Activated naive CD4-positive, alpha-beta T cell treated with anti-CD3 and anti-CD28 coated beads, Interleukin-2, amount 10 ng/mL, durations not matched to agents 7 days and 5 days (primary cell): ENCODE measurements around the gene NDUFV3.

Source experiments
- CTCF ChIA-PET: fragments of 350-600 bp; sonication (Branson Sonifier 250); formaldehyde crosslinking; loops from one replicate; lab custom pipeline; 2021; ENCODE audit warnings: antibody characterized with exemption; lab: Charles Lee
- DNase-seq: peaks from one replicate; pipeline ENCODE4 v3.0.0-alpha.2; 2020
- H3K27ac Mint-ChIP-seq: one replicate; pipeline ENCODE4 v1.8.0; 2021; ENCODE audit warnings: mild to moderate bottlenecking, moderate library complexity, mixed read lengths
- H3K27me3 Mint-ChIP-seq: one replicate; pipeline ENCODE4 v1.8.0; 2021; ENCODE audit warnings: mild to moderate bottlenecking, mixed read lengths
- H3K36me3 Mint-ChIP-seq: one replicate; pipeline ENCODE4 v1.8.0; 2021; ENCODE audit warnings: mixed read lengths
- H3K4me1 Mint-ChIP-seq: one replicate; pipeline ENCODE4 v1.8.0; 2021; ENCODE audit warnings: mixed read lengths
- H3K4me3 Mint-ChIP-seq: one replicate; pipeline ENCODE4 v1.8.0; 2021; ENCODE audit warnings: mild to moderate bottlenecking, moderate library complexity, mixed read lengths
- H3K9me3 Mint-ChIP-seq: one replicate; pipeline ENCODE4 v1.8.0; 2021; ENCODE audit warnings: mixed read lengths

Gene NDUFV3

GRCh38 chr21:42851812-42852665 is 41.1 kb upstream of the NDUFV3 start:
- no peak overlapping the region for H3K4me3 Mint-ChIP-seq
- peak overlapping the region; percentile 55 for H3K27ac Mint-ChIP-seq
- no peaks in the 10 kb centered on the region for H3K27me3 Mint-ChIP-seq
- no peaks in the 10 kb centered on the region for H3K4me1 Mint-ChIP-seq
- CTCF ChIA-PET: no interaction called here
- peaks cover 41% of the 10 kb centered on the region for H3K36me3 Mint-ChIP-seq
- no peak for DNase-seq
- no peaks in the 10 kb centered on the region for H3K9me3 Mint-ChIP-seq

DNA sequence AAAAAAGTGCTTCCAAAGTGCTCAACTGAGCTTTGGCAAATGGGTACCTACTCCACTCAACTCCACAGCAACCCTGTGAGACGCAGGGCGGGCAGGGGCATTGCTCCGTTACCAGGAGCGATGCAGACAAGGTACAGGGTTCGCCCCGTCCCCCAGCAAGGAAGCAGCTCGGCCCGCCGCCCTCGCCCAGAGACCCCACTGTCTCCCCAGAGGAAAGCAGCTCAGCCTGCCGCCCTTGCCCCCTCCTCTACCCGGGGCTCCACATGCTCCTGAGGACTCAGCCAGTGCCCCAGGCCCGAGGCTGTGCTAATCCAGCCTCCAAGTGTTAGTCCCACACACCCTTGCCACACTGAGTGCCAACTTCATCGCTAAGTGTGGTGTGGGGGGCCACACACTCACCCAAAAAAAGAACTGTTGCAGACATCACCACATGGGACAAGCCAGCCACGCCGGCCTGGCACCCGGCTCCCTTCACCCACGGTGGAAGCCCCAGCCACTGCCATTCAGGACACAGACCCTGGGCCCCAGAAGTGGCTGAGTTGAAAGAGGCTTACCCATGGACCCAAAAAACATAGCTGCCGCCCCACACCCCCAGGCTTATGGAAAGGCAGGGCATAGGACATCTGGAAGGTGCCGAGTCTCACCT is 40.1 kb upstream of the NDUFV3 start:
- CTCF ChIA-PET: no interaction called here

GRCh38 chr21:42853621-42854020 is 39.5 kb upstream of the NDUFV3 start:
- no peak for DNase-seq
- Mint-ChIP-seq H3K9me3 (no peaks in the 10 kb centered on the region), H3K4me1 (no peaks in the 10 kb centered on the region), H3K27me3 (no peaks in the 10 kb centered on the region), H3K36me3 (peaks cover 43% of the 10 kb centered on the region), H3K27ac (no peak overlapping the region), H3K4me3 (no peak overlapping the region)
- CTCF ChIA-PET: no interaction called here

More for the DNA sequence above, 40.1 kb upstream of the NDUFV3 start:
- no peaks in the 10 kb centered on the region for H3K27me3 Mint-ChIP-seq
- peaks cover 44% of the 10 kb centered on the region for H3K36me3 Mint-ChIP-seq
- no peak overlapping the region for H3K4me3 Mint-ChIP-seq
- no peak for DNase-seq
- H3K4me1 Mint-ChIP-seq: no peaks in the 10 kb centered on the region
- no peak overlapping the region for H3K27ac Mint-ChIP-seq
- H3K9me3 Mint-ChIP-seq: no peaks in the 10 kb centered on the region

- Mint-ChIP-seq H3K4me3 (no peak overlapping the region), H3K27ac (no peak overlapping the region), H3K4me1 (no peaks in the 10 kb centered on the region), H3K9me3 (no peaks in the 10 kb centered on the region), H3K36me3 (peaks cover 36% of the 10 kb centered on the region), H3K27me3 (no peaks in the 10 kb centered on the region)
- CTCF ChIA-PET: no interaction called here
- DNase-seq: no peak
These were observed 38.7 kb upstream of the NDUFV3 start for GRCh38 chr21:42854246-42855010.

DNA sequence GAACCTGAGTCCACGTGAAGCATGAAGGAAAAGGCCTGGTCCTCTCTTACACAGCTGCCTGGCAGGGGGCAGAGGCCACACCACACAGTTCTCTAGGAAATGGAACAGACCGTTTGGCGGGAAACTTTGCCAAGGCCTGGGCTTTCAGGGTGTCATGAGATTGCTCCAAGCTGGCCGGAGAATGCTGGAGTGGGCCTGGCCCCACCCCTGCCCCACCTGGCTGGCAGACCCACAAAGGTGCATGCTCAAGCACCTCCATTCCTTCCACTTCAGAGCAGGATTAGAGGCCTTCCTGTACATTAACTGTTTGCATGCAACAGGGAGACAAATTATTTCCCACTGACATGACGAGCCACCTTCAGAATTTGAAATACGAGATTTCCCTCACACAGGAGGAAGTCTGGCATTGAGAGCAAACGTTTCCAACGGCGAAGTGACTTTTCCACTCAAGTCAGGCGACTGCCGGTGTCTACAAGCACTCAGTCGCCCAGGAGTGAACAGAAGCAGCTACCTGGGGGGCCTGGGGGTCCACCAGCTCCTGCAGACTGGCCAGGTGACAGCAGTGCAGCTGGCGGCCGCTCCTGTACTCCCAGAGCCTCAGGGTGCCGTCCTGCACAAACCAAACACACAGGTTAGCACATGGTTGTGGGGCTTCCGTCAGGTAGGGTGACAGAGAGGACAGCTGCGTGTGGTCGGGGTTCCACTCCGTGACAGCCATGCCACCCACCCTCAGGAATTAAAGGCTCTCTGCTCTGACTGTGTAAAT is 37.8 kb upstream of the NDUFV3 start:
- Mint-ChIP-seq H3K4me3 (no peak overlapping the region), H3K27ac (no peak overlapping the region), H3K9me3 (no peaks in the 10 kb centered on the region), H3K27me3 (no peaks in the 10 kb centered on the region), H3K36me3 (peaks cover 30% of the 10 kb centered on the region), H3K4me1 (no peaks in the 10 kb centered on the region)
- DNase-seq: no peak
- CTCF ChIA-PET: no interaction called here

GRCh38 chr21:42855937-42856335 is 37.2 kb upstream of the NDUFV3 start:
- no peak overlapping the region for H3K27ac Mint-ChIP-seq
- CTCF ChIA-PET: no interaction called here
- H3K9me3 Mint-ChIP-seq: no peaks in the 10 kb centered on the region
- H3K36me3 Mint-ChIP-seq: peaks cover 32% of the 10 kb centered on the region
- no peak overlapping the region for H3K4me3 Mint-ChIP-seq
- H3K27me3 Mint-ChIP-seq: no peaks in the 10 kb centered on the region
- DNase-seq: no peak
- H3K4me1 Mint-ChIP-seq: no peaks in the 10 kb centered on the region

DNA sequence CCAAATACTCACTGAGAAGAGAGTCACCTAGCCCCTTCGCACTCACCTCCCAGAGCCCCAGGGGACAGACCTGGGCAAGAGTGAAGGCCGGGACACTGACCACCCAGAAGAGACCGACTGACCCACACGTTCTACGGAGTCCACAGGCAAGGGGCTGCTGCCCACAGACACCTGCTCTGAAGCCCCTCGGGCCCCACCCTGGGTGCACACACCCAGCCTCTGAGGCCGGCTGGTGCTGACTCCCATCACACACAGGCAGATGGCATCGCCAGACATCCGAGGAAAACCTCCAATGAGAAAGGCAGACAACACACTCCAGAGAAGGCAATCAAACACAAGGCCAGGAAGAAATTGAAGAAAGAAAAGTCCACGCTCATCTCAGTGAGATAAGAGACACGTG is 35.9 kb upstream of the NDUFV3 start:
- H3K36me3 Mint-ChIP-seq: peaks cover 29% of the 10 kb centered on the region
- H3K4me1 Mint-ChIP-seq: no peaks in the 10 kb centered on the region
- DNase-seq: no peak
- H3K27me3 Mint-ChIP-seq: no peaks in the 10 kb centered on the region
- H3K27ac Mint-ChIP-seq: peak overlapping the region; percentile 69
- H3K9me3 Mint-ChIP-seq: no peaks in the 10 kb centered on the region
- CTCF ChIA-PET: no interaction called here
- H3K4me3 Mint-ChIP-seq: no peak overlapping the region

DNA sequence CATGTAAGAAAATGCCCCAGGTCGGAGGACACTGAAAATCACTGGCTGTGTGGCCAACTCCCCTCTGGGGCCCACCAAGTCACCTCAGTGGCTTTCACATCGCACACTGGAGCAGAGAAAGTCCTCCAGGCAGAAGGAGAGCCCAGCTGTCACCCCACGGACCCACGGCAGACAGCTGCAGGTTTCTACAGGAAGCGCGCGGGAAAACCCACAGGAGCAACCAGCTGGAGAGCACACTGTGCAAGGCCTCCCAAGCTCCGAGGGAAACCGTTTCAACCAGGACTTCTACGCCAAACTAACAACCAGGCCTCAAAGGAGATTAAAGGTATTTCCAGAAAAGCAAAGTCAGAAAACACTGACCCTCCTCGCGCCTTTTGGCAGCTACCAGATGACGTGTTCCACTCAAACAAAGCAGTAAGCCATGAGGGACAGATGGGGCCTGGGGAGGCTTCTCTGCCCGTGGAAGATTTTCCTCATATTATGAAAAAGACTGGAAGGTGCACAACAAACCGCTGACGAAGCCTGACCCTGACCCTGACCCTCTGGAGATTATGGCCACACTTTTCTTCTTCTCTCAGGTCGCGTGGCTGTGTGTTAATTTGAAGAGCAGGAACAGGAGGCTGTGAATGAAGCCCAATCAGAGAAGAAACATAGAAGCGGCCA is 34.8 kb upstream of the NDUFV3 start:
- H3K36me3 Mint-ChIP-seq: peaks cover 36% of the 10 kb centered on the region
- no peaks in the 10 kb centered on the region for H3K27me3 Mint-ChIP-seq
- H3K4me3 Mint-ChIP-seq: no peak overlapping the region
- CTCF ChIA-PET: no interaction called here
- H3K4me1 Mint-ChIP-seq: no peaks in the 10 kb centered on the region
- DNase-seq: no peak
- no peaks in the 10 kb centered on the region for H3K9me3 Mint-ChIP-seq
- H3K27ac Mint-ChIP-seq: no peak overlapping the region

GRCh38 chr21:42858957-42859890 is 33.9 kb upstream of the NDUFV3 start:
- H3K4me3 Mint-ChIP-seq: no peak overlapping the region
- H3K4me1 Mint-ChIP-seq: no peaks in the 10 kb centered on the region
- CTCF ChIA-PET: no interaction called here
- H3K27me3 Mint-ChIP-seq: no peaks in the 10 kb centered on the region
- no peak for DNase-seq
- no peaks in the 10 kb centered on the region for H3K9me3 Mint-ChIP-seq
- H3K27ac Mint-ChIP-seq: no peak overlapping the region
- H3K36me3 Mint-ChIP-seq: peaks cover 38% of the 10 kb centered on the region

DNA sequence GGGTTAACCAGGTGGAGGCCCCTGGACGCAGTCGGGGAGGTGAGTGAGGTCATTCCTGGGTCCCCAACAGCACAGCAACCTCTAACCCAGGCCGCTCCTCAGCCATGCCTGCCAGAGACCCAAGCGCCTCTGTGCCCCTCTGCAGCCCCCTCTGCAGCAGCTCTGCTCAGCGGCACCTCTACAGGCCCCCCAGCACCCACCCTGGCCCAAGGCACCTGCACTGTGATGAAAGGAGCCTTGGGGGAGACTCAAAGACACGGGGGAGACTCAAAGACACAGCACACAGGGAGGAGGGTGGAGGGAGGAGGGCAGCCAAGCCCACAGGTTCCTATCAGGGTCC is 33.2 kb upstream of the NDUFV3 start:
- Mint-ChIP-seq H3K27me3 (no peaks in the 10 kb centered on the region), H3K4me3 (no peak overlapping the region), H3K9me3 (no peaks in the 10 kb centered on the region), H3K36me3 (peaks cover 37% of the 10 kb centered on the region), H3K4me1 (no peaks in the 10 kb centered on the region), H3K27ac (peak overlapping the region; percentile 33)
- CTCF ChIA-PET: no interaction called here
- DNase-seq: no peak

- Mint-ChIP-seq H3K4me3 (no peak overlapping the region), H3K9me3 (no peaks in the 10 kb centered on the region), H3K27me3 (no peaks in the 10 kb centered on the region), H3K4me1 (no peaks in the 10 kb centered on the region), H3K36me3 (peaks cover 37% of the 10 kb centered on the region), H3K27ac (peak overlapping the region; percentile 58)
- DNase-seq: no peak
- CTCF ChIA-PET: no interaction called here
These were observed 32.8 kb upstream of the NDUFV3 start for GRCh38 chr21:42860345-42860744.

GRCh38 chr21:42861311-42861847 is 31.7 kb upstream of the NDUFV3 start:
- H3K27ac Mint-ChIP-seq: no peak overlapping the region
- no peak overlapping the region for H3K4me3 Mint-ChIP-seq
- peaks cover 5% of the 10 kb centered on the region for H3K4me1 Mint-ChIP-seq
- no peak for DNase-seq
- peaks cover 30% of the 10 kb centered on the region for H3K36me3 Mint-ChIP-seq
- CTCF ChIA-PET: interaction anchor here (1.0 kb wide), 1 partner anchor 721 kb away, joined by 3 read pairs; no protein-coding TSS in a partner anchor
- no peaks in the 10 kb centered on the region for H3K27me3 Mint-ChIP-seq
- no peaks in the 10 kb centered on the region for H3K9me3 Mint-ChIP-seq
